Measurements from ENCODE around the gene CDYL.

The CDYL gene

DNA sequence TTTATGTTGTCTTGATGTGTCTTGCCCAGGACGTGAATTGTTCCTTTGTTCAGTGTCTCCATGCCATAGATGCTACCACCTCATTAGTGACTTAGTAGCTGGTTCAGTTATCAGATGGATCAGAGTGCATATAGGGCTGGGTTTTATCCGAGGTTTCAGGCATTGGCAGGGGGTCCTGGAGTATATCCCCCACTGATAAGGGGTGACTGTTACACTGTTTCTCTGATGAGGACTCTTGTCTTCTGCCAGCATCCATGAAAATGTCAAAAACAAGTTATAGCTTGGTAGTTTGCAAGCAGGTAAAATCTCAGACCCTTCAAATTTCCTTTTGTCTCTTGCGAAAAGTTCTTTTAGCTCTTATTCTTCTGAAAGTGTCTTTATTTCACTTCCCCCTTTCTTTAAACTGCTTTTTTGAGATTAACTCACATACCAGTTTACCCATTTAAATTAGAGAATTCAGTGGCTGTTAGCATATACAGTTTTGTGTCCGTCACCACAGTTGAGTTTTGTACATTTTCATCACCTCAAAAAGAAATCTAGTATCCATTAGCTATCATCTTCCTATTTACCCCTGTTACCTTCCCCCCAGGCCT is 109.2 kb downstream of the CDYL start:
- no peak for DNase-seq

- no peak for DNase-seq
Observed at GRCh38 chr6:4888841-4889240, 112.6 kb downstream of the CDYL start.

- DNase-seq: no peak
Observed at GRCh38 chr6:4889701-4890100, 113.5 kb downstream of the CDYL start.

DNA sequence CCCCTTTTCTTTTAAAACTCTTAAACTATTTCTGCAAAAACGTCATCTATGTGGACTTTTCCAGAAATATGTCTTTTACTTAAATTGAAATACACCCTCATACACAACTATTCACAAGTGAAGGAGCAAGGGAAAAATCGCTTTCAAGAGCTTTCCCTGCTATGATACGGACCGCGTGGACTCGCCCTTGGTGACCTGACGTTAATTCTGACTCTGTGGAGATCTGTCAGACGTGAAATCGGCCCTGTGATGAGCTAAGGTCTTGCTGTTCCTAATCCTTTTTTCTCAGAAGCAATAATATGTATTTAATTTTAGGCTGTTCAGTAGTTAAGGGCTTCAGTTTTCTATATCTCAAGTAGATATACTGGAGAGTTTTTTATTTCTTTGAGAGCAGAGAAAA is 114.0 kb downstream of the CDYL start:
- DNase-seq: no peak

DNA sequence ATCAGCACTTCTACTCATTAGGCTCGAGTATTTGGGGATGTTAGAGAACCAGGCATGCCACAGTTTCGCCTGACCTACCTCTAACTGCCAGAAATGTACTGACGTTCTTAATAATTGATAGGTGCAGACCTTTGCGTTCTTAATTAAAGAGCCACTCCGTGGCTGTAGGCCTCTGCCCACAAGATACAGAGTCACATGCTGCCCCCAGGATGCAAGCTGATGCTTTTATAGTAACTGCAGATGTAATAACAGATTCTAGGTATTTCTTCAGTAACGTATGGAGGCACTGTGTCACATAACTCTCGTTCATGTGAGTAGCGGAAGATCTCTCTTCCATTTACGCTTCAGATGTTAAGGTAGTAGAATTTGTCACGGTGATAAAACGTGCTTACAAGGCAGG is 114.4 kb downstream of the CDYL start:
- DNase-seq: no peak

DNA sequence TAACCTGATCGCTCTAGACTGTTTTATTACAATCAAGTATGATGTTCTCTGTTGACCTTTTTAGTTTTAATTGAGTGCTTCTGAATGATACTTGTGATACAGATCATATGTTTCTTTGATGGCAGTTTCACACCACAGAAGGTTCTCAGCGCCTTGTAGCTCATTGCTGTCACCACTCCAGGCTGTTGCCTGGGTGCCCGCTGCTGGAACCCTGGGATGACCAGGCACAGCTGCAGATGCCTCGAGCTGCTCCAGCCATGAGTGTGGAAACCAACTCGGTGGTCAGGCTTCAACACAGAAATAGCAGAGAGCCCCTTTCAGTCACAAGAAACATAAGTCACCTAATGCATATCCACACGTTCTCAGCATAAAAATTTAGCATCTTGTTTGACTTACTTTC is 114.9 kb downstream of the CDYL start:
- DNase-seq: no peak

DNA sequence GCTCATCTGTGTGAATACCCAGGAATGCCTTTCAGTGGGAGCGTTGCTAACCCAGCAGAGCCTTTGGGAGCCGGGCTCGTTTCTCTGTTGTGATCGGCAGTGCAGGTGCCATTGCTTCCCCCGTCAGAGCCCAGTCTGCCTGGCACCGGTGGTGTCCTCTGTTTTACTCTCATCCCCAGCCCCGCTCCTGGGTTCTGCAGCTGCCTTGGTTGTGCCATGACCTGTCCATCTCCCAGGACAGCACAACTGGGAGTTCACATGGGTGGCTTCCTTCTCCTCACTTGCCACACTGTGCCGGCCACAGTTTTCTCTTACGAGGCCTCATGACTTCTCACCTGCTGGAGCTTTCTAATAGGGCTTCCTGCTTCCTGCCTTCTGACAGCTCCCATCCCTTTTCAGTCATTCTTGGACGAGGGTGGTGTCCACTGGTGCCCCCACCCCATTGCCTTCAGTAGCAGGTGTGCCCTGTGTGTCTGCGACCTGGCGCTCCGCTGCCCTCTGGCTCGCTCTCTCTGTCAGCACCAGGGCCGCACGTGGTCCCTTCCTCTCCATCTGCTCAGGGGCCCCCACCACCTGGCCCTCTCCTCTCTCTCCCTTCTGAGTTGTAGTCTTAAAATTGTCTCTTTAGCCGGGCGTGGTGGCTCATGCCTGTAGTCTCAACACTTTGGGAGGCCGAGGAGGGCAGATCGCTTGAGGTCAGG is 116.7 kb downstream of the CDYL start:
- no peak for DNase-seq

DNA sequence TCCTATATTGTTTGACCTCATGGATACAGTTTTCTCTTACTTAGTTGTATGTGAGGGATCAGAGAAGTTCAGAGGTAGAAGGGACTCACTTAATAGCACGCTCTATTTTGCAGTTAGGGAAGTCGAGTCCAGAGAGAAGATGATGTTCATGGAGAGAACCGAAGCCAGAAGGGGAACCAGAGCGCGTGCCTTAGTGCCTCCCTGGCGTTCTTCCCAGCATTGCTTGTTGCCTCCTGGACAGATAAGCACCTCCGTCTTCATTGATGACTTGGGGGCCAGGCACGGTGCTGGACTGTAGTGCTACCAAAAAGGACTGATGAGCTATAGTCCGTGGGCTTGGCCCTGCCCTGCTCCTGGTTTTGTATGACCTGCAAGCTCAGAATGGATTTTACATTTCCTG is 117.8 kb downstream of the CDYL start:
- DNase-seq: no peak

- DNase-seq: no peak
Observed at GRCh38 chr6:4895971-4896370, 119.8 kb downstream of the CDYL start.

- DNase-seq: no peak
Observed at GRCh38 chr6:4896401-4896800, 120.2 kb downstream of the CDYL start.

GRCh38 chr6:4899249-4900034 is 123.2 kb downstream of the CDYL start:
- DNase-seq: no peak

GRCh38 chr6:4901386-4902061 is 125.3 kb downstream of the CDYL start:
- DNase-seq: no peak

DNA sequence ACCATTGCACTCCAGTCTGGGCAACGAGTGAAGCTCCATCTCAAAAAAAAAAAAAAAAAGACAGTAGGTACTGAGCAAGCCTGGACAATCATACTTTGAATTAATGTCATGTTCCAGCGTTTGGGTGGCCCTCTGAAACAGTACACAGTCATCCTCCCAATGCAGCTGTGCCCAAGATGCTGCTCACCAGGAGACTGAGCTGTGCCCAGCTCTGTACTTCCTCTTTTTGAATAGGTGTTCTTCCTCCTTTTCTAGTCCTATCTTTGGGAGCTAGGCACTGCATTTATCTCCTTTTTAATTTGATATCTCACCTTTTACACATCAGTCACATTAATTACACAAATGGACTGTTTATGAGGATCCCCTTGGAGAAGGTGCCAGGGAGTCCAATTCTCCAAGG is 126.2 kb downstream of the CDYL start:
- no peak for DNase-seq

DNA sequence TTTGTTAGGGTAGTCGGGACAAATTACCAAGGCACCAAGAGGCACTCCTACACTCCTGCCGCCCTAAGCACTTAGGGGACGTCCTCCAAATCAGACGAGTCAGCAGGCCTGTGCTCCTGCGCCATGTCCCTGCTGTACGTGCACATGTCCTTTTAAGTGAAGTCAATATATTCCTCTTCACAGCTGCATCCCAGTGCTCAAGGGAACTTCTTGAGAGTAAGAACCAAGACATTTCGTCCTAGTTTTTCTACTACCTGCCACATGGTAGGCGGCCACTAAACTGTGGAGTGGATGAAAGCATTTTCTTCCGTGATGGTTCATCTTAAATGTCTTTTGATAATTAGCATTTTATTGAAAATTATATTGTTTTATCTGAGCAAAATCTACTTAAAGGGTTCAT is 126.9 kb downstream of the CDYL start:
- DNase-seq: no peak

DNA sequence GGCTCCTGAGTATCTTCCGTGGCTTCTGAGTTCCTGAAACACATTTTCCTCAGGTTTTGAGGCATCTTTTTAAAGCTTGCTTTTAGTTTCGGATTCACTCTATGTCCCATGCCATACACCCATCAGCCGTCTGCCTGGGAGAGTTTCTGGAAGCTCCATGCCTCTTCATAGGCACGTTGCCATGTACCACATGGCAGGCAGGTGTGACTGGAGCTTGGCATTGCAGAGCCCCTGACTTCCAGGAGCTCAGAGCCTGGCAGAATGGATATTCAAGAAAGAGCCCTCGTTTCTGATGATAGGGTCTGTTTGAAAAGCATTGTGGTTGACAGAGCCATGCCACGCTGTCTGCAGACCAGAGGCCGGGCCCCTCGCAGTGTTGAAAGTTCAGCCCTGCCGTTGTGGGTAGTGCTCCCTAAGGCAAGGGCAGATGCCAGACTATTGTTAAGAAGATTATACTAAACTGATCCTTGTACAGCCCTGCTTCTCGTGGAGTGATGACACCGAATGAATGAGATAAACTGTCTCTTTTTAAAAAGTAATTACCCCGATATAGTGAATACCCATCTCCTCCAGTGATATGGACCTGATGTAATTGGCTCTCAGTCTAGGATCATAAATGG is 127.7 kb downstream of the CDYL start:
- DNase-seq: no peak

DNA sequence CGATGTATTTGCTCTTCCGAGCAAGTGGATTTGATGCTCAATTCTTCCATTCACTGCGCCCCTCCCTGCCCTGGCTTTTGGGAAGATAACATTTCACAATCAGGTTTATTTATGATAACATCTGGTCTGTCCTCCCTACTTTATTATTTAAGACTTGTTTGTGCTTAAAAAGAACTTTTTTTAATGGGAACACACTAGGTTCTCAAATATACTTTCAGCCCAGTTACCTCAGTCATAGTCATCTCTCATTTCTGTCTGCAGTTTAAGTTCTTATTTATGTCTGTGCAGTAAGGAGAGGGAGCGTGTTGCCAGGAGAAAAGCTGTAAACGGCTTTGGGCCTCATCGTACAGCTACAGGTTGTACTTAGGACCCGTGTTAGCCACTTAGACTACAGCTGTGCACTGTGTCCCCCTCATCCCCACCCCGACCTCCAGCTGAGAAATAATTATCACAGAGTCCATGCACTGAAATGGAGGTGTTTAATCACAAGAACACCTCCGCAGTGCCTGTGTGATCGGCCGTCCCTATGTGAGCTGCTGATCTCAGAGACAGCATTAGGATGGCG is 128.3 kb downstream of the CDYL start:
- no peak for DNase-seq

- DNase-seq: no peak
Observed at GRCh38 chr6:4905826-4906225, 129.6 kb downstream of the CDYL start.

DNA sequence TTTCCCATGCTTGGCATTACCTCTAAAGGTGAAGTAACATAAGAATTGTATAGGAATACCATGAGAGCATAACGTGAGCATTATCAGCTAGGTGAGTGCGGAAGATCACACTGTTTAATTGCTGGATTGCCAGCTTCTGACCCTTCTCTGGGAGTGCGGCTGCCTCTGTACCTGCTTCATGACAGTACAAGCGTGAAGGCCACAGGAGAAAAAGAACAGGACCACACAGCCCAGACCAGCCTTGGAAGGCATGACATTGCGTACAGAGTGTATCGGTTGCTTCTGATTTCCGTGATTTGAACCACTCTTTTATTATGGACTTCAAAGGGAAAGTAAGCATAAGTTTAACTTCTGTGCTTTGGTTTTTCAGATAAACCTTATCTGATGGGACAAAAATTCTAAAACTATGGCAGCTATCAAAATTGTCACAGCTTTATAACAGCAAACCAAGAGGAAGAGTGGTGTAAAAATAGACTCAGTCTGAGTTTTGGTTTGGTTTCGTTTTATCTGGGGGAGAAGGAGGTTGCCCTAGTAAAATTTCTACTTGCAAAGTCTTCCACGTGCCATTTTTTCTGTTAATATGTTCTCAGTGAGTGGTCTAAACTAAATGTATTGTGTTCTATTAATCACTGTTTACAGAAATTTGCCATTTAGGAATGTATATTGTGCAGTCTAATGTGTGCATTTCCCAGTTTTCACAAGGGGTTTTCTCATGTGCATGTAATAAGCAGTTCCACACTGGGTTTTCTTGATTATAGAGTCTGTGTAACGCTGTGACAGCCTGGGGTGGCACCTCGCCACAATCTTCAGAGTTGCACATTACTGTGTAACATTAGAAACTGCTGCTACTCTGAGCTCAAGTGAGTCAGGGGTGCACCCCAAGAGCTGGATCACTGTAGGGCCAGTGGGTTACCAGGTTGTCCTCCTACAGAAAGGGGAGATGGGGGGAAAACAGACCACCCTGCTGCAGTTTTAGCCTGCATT is 130.4 kb downstream of the CDYL start:
- DNase-seq: no peak

- no peak for DNase-seq
Observed at GRCh38 chr6:4907602-4908001, 131.4 kb downstream of the CDYL start.

DNA sequence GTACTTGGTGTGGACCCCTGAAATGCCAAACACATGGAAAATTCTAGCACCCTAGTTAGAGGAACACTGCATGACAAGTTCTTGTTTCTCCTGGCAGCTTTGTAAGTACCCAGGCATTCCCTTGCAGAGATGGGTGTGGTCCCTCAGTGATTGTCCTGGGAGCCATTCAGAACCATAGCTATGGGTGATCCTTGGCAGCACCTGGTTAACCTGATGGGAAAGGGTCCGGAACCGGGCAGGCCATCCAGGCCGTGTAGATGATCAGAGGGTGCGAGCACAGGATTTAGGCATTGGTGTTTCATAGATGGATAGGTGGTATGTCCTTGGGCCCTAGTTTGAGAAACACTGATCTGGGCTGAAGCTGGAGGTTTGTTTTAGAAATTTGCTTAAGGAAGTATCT is 131.9 kb downstream of the CDYL start:
- no peak for DNase-seq

DNA sequence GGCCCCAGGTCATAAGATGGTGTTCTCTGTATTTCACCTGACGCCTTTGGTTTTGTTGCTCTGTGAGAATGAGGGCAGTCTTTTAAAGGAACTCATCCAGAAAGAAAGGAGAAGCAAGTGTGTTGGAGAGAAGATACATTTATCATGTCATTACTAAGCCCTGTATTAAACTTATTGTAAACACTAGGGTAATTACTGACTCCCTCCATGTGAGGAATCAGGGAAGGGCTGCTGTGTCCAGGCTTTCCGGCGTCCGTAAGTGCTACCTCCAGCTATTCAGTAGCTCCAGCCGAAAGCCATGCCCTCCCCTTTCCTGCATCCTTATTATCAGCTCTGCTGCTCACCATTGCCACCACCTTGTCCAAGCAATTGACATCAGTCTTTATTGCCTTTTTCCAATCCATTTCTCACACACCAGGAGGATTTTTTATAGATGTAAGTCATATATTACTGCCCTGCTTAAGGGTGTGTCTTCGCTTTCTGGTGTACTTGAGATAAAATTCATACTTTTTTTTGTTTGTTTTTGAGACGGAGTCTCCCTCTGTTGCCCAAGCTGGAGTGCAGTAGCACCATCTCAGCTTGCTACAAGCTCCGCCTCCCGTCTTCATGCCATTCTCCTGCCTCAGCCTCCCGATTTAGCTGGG is 133.0 kb downstream of the CDYL start:
- peak; percentile 13 for DNase-seq

All from NCI-H510A treated with DMSO at 0.1 percent for 48 hours (cell line).